Mesendoderm (in vitro differentiated cells): Measurements from ENCODE around the gene MMP21.

Source experiments
- DNase-seq: peaks from one replicate; pipeline ENCODE4 v3.0.0; 2013
- H2AK5ac ChIP-seq: 2 replicates; pipeline ENCODE4 v1.6.1; 2013; ENCODE audit warnings: low read length, inconsistent platforms
- H2BK120ac ChIP-seq: 2 replicates; pipeline ENCODE4 v1.6.1; 2013; ENCODE audit warnings: low read depth, mild to moderate bottlenecking, low read length, moderate library complexity, mixed read lengths
- H2BK15ac ChIP-seq: replicated peaks from 2 replicates; pipeline ENCODE4 v1.6.1; 2013; ENCODE audit warnings: low read depth, mild to moderate bottlenecking, moderate library complexity
- H2BK5ac ChIP-seq: 2 replicates; pipeline ENCODE4 v1.6.1; 2013; ENCODE audit warnings: low read length, inconsistent platforms
- H3K18ac ChIP-seq: 2 replicates; pipeline ENCODE4 v1.6.1; 2013; ENCODE audit warnings: mild to moderate bottlenecking, low read length, mixed read lengths
- H3K23ac ChIP-seq: one replicate; pipeline ENCODE4 v1.6.1; 2013; ENCODE audit warnings: low read length
- H3K27ac ChIP-seq: 2 replicates; pipeline ENCODE4 v1.5.1; 2013; ENCODE audit warnings: low read depth, mild to moderate bottlenecking, inconsistent platforms, low read length, moderate library complexity
- H3K27me3 ChIP-seq: 2 replicates; pipeline ENCODE4 v1.6.1; 2013; ENCODE audit warnings: low read length, control low read depth, mild to moderate bottlenecking, inconsistent platforms; ENCODE audit not compliant: insufficient read depth, poor library complexity
- H3K36me3 ChIP-seq: 2 replicates; pipeline ENCODE4 v1.6.1; 2013; ENCODE audit warnings: low read length, inconsistent platforms; ENCODE audit not compliant: control insufficient read depth, insufficient read depth
- H3K4ac ChIP-seq: one replicate; pipeline ENCODE4 v1.6.1; 2013; ENCODE audit warnings: low read depth, mild to moderate bottlenecking, low read length, moderate library complexity
- H3K4me1 ChIP-seq: 2 replicates; pipeline ENCODE4 v1.6.1; 2013; ENCODE audit warnings: low read depth, low read length, inconsistent platforms; ENCODE audit not compliant: control insufficient read depth
- H3K4me2 ChIP-seq: 2 replicates; pipeline ENCODE4 v1.6.1; 2013; ENCODE audit warnings: low read length
- H3K4me3 ChIP-seq: 2 replicates; pipeline ENCODE4 v1.5.1; 2013; ENCODE audit warnings: mild to moderate bottlenecking, low read length
- H3K56ac ChIP-seq: one replicate; pipeline ENCODE4 v1.6.1; 2013; ENCODE audit warnings: low read length
- H3K79me1 ChIP-seq: 2 replicates; pipeline ENCODE4 v1.6.1; 2013; ENCODE audit warnings: low read length, inconsistent platforms
- H3K79me2 ChIP-seq: 2 replicates; pipeline ENCODE4 v1.6.1; 2013; ENCODE audit warnings: mild to moderate bottlenecking, low read length; ENCODE audit not compliant: control insufficient read depth, insufficient read depth
- H3K9ac ChIP-seq: 2 replicates; pipeline ENCODE4 v1.6.1; 2013; ENCODE audit warnings: low read length, inconsistent platforms
- H4K5ac ChIP-seq: one replicate; pipeline ENCODE4 v1.6.1; 2013; ENCODE audit warnings: low read length
- H4K8ac ChIP-seq: one replicate; pipeline ENCODE4 v1.6.1; 2013; ENCODE audit warnings: low read depth, mild to moderate bottlenecking, control low read depth, low read length, moderate library complexity
- WGBS: extraction: QIAGEN DNeasy Blood & Tissue Kit; methylation state at CpG from one replicate; pipeline ENCODE4 v1.1.7; 2013; ENCODE audit warnings: low lambda C conversion rate, missing lambda C conversion rate; ENCODE audit not compliant: insufficient coverage; ENCODE audit errors: extremely low coverage; 5-methylcytosine and 5-hydroxymethylcytosine counted together

MMP21 gene

DNA sequence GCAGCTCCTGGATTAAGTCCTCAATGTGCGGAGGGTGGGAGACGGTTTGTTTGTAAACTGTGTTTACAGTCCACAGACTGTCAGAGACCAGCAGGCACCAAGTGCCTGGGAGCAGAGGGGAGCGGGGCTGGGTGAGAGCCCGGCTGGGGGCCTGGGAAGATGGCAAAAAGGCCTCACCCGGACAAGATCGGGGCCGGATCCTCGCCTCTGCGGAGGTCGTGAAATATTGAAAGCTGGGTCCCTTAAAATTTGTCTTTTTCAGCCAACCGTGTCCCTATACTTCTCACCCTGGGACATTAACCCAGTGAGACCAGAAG is 2.8 kb downstream of the MMP21 start:
- H4K8ac ChIP-seq, result no peak overlapping the region
- no peak overlapping the region for H3K27ac ChIP-seq
- no peak overlapping the region for H2BK120ac ChIP-seq
- no peak overlapping the region for H3K18ac ChIP-seq
- no CpG with 5 or more reads among the region's 11 CpGs for WGBS
- H2AK5ac ChIP-seq, result no peak overlapping the region
- H3K9ac ChIP-seq, result no peak overlapping the region
- H3K56ac ChIP-seq, result no peak overlapping the region
- no peaks in the 10 kb centered on the region for H3K4me1 ChIP-seq
- DNase-seq, result no peak
- no peak overlapping the region for H3K4ac ChIP-seq
- H3K23ac ChIP-seq, result no peak overlapping the region
- no peak overlapping the region for H2BK15ac ChIP-seq
- H3K79me2 ChIP-seq, result no peaks in the 10 kb centered on the region
- H4K5ac ChIP-seq, result no peak overlapping the region
- no peaks in the 10 kb centered on the region for H3K79me1 ChIP-seq
- H3K36me3 ChIP-seq, result no peaks in the 10 kb centered on the region
- no peak overlapping the region for H3K4me2 ChIP-seq
- H3K27me3 ChIP-seq, result no peaks in the 10 kb centered on the region
- no peak overlapping the region for H3K4me3 ChIP-seq
- H2BK5ac ChIP-seq, result no peak overlapping the region

DNA sequence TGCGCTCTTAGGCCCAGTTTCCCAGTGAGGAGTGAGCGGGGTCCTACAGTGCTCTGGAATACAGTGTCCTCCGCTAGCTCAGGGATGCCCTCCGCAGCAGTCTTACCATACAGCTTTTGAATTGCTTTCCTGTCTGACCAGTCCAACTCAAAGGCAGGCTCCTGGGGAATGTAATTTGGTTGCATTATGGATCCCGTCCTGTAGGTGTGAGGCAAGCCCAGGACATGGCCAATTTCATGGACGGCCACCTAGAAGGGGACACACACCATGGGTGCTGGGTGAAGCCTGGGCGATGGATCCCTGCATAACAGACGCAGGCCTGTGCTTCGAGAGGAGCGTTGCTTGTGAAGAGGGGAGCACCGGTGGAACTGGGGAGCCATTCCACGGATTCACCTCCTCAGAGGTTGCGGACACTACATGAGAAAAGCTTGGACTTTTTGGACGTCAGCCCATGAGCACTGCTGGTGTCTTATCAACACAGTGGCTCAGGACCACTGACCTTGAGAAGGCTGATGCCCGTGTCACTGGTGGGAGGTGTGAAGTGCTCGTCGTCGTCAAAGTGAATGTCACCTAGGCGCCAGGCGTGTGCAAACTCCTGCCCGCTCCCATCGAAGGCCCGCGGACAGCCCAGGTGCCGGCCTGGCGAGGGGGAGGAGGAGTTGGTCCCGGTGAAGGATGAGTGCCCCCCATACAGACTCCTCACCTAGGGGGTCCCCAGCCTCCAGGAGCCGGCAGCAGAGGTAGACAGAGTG is 3.3 kb downstream of the MMP21 start:
- H2BK5ac ChIP-seq, result no peak overlapping the region
- no peak overlapping the region for H4K5ac ChIP-seq
- H4K8ac ChIP-seq, result no peak overlapping the region
- no peaks in the 10 kb centered on the region for H3K27me3 ChIP-seq
- WGBS, result no CpG with 5 or more reads among the region's 28 CpGs
- no peaks in the 10 kb centered on the region for H3K4me1 ChIP-seq
- H2BK120ac ChIP-seq, result no peak overlapping the region
- H3K4me2 ChIP-seq, result no peak overlapping the region
- no peak overlapping the region for H3K4me3 ChIP-seq
- no peak overlapping the region for H3K9ac ChIP-seq
- no peaks in the 10 kb centered on the region for H3K79me2 ChIP-seq
- no peak overlapping the region for H3K56ac ChIP-seq
- H3K4ac ChIP-seq, result no peak overlapping the region
- no peak overlapping the region for H3K23ac ChIP-seq
- no peak for DNase-seq
- H2BK15ac ChIP-seq, result no peak overlapping the region
- H3K36me3 ChIP-seq, result no peaks in the 10 kb centered on the region
- H2AK5ac ChIP-seq, result no peak overlapping the region
- no peak overlapping the region for H3K18ac ChIP-seq
- H3K27ac ChIP-seq, result no peak overlapping the region
- no peaks in the 10 kb centered on the region for H3K79me1 ChIP-seq

DNA sequence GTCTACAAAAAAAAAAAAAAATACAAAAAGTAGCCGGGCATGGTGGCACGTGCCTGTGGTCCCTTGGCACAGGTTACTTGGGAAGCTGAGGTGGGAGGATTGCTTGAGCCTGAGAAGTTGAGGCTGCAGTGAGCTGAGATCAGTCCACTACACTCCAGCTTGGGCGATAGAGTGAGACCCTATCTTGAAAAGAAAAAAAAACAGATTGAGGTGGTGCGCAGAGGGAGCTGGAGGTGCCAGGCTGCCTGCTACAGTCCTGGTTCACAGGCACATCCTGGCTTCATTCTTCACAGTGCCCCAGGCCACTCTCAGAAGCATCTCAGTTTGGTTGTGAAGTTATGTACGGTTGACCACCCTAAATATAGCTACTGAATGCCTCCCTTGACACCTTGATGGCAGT is 4.8 kb downstream of the MMP21 start:
- no peak overlapping the region for H3K4ac ChIP-seq
- no peaks in the 10 kb centered on the region for H3K79me1 ChIP-seq
- no peak overlapping the region for H3K56ac ChIP-seq
- no peak overlapping the region for H2BK5ac ChIP-seq
- no peaks in the 10 kb centered on the region for H3K36me3 ChIP-seq
- H3K18ac ChIP-seq, result no peak overlapping the region
- H4K8ac ChIP-seq, result no peak overlapping the region
- no peak overlapping the region for H3K27ac ChIP-seq
- no peaks in the 10 kb centered on the region for H3K79me2 ChIP-seq
- H3K9ac ChIP-seq, result no peak overlapping the region
- no peaks in the 10 kb centered on the region for H3K4me1 ChIP-seq
- WGBS, result no CpG with 5 or more reads among the region's 5 CpGs
- no peaks in the 10 kb centered on the region for H3K27me3 ChIP-seq
- H2BK120ac ChIP-seq, result no peak overlapping the region
- H2BK15ac ChIP-seq, result no peak overlapping the region
- DNase-seq, result no peak
- H4K5ac ChIP-seq, result no peak overlapping the region
- no peak overlapping the region for H3K4me2 ChIP-seq
- no peak overlapping the region for H2AK5ac ChIP-seq
- H3K4me3 ChIP-seq, result no peak overlapping the region
- H3K23ac ChIP-seq, result no peak overlapping the region

DNA sequence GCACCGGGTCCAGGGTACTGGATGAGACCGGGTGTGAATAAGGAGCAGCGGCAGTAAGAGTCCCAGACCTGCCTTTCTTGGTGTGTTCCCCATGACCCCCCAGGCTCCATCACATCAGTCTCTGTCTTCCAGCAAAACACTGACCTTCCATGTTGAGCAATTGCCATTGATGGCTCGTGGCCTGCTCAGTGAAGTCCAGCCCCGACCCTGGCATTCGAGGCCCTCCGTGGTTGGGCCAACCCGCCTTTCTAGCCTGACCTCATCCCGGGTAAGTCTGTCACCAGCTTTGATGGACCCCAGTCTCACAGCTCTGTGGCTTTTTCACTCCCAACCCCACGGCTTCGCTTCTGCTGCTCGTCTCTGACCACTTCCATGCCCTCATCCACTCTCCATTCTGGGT is 6.4 kb downstream of the MMP21 start:
- no peak overlapping the region for H4K8ac ChIP-seq
- no peak overlapping the region for H3K4me3 ChIP-seq
- no peak overlapping the region for H2BK15ac ChIP-seq
- H3K79me2 ChIP-seq, result no peaks in the 10 kb centered on the region
- H3K4me1 ChIP-seq, result no peaks in the 10 kb centered on the region
- no peak overlapping the region for H4K5ac ChIP-seq
- H2BK5ac ChIP-seq, result no peak overlapping the region
- H3K18ac ChIP-seq, result no peak overlapping the region
- DNase-seq, result no peak
- H3K36me3 ChIP-seq, result peaks cover 1% of the 10 kb centered on the region
- H3K9ac ChIP-seq, result no peak overlapping the region
- H3K56ac ChIP-seq, result no peak overlapping the region
- no peaks in the 10 kb centered on the region for H3K27me3 ChIP-seq
- no peak overlapping the region for H2BK120ac ChIP-seq
- no peak overlapping the region for H3K4ac ChIP-seq
- no peaks in the 10 kb centered on the region for H3K79me1 ChIP-seq
- H3K27ac ChIP-seq, result no peak overlapping the region
- no peak overlapping the region for H2AK5ac ChIP-seq
- H3K4me2 ChIP-seq, result no peak overlapping the region
- no peak overlapping the region for H3K23ac ChIP-seq
- no CpG with 5 or more reads among the region's 12 CpGs for WGBS

DNA sequence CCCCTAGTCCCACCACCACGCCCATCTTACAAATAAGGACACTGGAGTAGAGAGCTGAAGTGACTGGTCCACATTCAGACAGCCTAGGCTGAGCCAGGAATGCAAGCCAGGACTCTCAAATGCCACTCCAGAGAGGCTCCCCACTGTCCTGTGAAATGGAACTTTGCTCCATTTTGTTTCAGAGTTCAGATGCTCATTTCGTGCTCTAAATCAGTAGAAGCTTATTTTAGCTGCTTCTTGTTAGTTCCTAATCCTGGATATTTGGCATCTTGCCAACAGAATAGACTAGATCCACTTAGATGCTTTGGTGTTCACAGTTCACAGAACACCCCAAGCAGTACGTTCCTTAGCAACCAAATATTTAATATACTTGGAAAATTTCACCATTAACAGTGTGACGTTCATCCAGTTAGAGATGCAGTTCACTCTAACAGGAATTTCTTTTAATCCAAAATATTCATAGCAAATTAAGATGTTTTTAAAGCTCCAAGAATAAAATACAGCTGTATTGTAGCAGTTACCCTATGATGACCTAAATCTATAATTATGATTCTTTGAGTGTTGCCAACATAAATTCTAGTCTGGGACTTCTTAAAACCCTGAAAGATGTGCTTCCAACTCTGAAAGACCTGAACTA is 7.3 kb downstream of the MMP21 start:
- Histone ChIP-seq H3K4me1 (no peaks in the 10 kb centered on the region), H3K4me3 (no peak overlapping the region), H3K27ac (no peak overlapping the region), H3K79me1 (no peaks in the 10 kb centered on the region), H2BK120ac (no peak overlapping the region), H3K36me3 (peaks cover 2% of the 10 kb centered on the region), H4K8ac (no peak overlapping the region), H4K5ac (no peak overlapping the region), H3K79me2 (no peaks in the 10 kb centered on the region), H3K23ac (no peak overlapping the region), H2AK5ac (no peak overlapping the region), H3K4me2 (no peak overlapping the region), H3K18ac (no peak overlapping the region), H3K27me3 (no peaks in the 10 kb centered on the region), H2BK15ac (no peak overlapping the region), H3K9ac (no peak overlapping the region), H2BK5ac (no peak overlapping the region), H3K4ac (no peak overlapping the region), H3K56ac (no peak overlapping the region)
- peak; percentile 14 for DNase-seq
- no CpG with 5 or more reads among the region's 4 CpGs for WGBS

DNA sequence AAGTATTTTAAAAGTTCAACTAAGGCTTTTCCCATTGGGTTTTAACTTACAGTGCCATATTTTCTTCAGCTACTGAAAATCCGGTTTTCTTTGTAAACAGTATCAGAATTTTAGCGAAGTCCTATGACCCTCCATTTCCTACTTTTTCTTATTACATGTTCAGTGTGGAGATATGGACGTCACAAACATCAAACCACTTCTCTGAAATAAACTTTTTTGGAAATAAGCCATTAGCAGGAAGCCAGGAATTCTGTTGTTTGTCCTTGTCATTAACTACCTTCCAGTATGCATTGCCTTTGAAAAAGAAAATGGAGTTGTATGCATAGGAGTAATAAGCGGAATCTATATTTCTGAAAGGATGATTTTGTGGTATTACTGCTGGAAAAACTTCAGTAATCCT is 9.1 kb downstream of the MMP21 start:
- no peak overlapping the region for H3K18ac ChIP-seq
- no peak overlapping the region for H2BK120ac ChIP-seq
- H3K4me1 ChIP-seq, result no peaks in the 10 kb centered on the region
- no peak overlapping the region for H3K27ac ChIP-seq
- H3K9ac ChIP-seq, result no peak overlapping the region
- no peak overlapping the region for H3K23ac ChIP-seq
- no peak overlapping the region for H2AK5ac ChIP-seq
- no peak overlapping the region for H3K4me3 ChIP-seq
- no peak overlapping the region for H2BK5ac ChIP-seq
- WGBS, result no CpG with 5 or more reads among the region's 4 CpGs
- H4K8ac ChIP-seq, result no peak overlapping the region
- H3K56ac ChIP-seq, result no peak overlapping the region
- H4K5ac ChIP-seq, result no peak overlapping the region
- H3K79me2 ChIP-seq, result no peaks in the 10 kb centered on the region
- no peak overlapping the region for H3K4me2 ChIP-seq
- no peak overlapping the region for H3K4ac ChIP-seq
- no peaks in the 10 kb centered on the region for H3K27me3 ChIP-seq
- H3K36me3 ChIP-seq, result peaks cover 4% of the 10 kb centered on the region
- H3K79me1 ChIP-seq, result no peaks in the 10 kb centered on the region
- no peak overlapping the region for H2BK15ac ChIP-seq
- no peak for DNase-seq
